ENCODE results near the gene MYL4.

The MYL4 gene

DNA sequence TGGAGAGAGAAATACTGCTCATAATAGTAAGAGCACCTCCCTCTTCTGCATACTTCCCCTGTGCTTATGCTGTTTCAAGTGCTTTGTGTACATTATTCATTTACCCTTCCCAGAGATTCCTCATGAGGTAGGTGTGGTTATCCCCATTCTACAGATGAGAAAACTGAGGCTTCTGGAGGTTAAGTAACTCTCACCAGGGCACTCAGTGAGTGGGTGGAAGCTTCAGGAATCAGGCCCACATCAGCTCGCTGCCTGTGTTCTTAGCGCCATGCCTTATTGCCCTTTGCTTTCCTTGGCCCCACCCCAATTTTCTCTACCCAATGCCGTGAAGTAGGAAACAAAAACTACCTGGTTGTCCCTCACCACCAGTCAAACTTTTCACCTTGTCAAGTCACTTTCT lies 26.4 kb downstream of the MYL4 start:
- no peak for DNase-seq
- no peaks in the 10 kb centered on the region for H3K36me3 ChIP-seq
- no peak overlapping the region for H3K4me3 ChIP-seq (ENCODE audit: low read depth, low read length)
- H3K27me3 ChIP-seq (ENCODE audit: insufficient read depth, low read depth, severe bottlenecking), result no peaks in the 10 kb centered on the region
- no peak overlapping the region for H3K27ac ChIP-seq
- H3K9me3 ChIP-seq (ENCODE audit: severe bottlenecking), result peaks cover 7% of the 10 kb centered on the region
- TF ChIP-seq CTCF (IDR thresholded peaks at IDR 0.05; ENCODE audit: low read depth, low read length), result no peak

DNA sequence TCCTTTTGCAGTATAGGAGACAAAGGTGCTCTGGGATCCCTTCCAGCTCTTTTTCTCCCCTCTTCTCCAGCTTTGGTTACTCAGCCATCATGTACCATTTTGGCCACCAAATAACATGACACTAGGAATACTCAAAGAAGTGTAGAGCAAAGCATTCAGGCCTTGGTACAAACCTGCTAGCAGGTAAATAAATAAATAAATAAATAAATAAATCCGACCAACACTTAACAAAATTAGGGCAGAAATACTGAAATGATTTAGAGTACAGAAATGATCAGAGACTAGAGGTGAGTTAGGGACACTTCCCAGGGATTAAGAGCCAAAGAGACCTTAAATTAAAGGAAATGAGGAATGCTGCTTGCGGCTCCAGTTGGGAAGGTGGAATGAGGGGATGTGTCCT lies 26.8 kb downstream of the MYL4 start:
- Histone ChIP-seq H3K4me3 (ENCODE audit: low read depth, low read length) (no peak overlapping the region), H3K36me3 (no peaks in the 10 kb centered on the region), H3K27me3 (ENCODE audit: insufficient read depth, low read depth, severe bottlenecking) (no peaks in the 10 kb centered on the region), H3K27ac (no peak overlapping the region), H3K9me3 (ENCODE audit: severe bottlenecking) (peaks cover 7% of the 10 kb centered on the region)
- DNase-seq, result no peak
- no peak for TF ChIP-seq CTCF (IDR thresholded peaks at IDR 0.05; ENCODE audit: low read depth, low read length)

- Histone ChIP-seq H3K27me3 (ENCODE audit: insufficient read depth, low read depth, severe bottlenecking) (no peaks in the 10 kb centered on the region), H3K9me3 (ENCODE audit: severe bottlenecking) (peaks cover 7% of the 10 kb centered on the region), H3K4me3 (ENCODE audit: low read depth, low read length) (no peak overlapping the region), H3K27ac (no peak overlapping the region), H3K36me3 (no peaks in the 10 kb centered on the region)
- no peak for DNase-seq
- no peak for TF ChIP-seq CTCF (IDR thresholded peaks at IDR 0.05; ENCODE audit: low read depth, low read length)
Measured at GRCh38 chr17:47237841-47238240, 28.7 kb downstream of the MYL4 start.

DNA sequence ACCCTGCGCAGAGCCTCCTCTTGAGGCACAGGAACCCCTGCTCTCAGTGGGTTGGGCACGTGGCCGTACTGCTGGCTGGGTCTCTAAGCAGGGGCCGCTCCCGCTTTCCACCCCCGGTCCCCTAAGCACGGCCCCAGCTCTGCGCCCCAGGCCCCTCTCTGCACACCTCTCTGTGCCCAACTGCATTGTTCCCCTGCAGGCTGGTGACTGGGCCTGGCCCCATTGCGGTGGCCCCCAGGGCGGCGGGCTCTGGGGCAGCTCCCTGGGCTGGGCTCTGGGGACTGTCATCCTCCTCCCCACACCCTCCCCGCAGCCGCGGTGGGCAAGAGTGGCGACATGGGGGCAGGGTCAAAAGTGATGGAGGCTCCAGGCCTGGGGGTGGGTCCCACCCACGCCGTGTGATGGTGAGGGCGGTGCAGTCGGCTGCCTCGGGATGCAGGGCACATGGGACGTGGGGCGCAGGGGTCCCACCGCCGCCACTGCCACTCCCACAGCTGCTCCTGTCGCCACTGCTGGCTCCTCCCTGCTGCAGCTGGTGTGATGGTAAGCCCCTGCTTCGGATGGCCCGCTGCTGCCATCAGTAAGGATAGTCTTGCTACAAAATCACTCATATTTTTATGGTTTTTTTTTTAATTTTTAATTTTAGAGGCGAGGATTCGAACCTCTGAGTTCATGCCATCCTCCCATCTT lies 29.3 kb downstream of the MYL4 start:
- H3K9me3 ChIP-seq (ENCODE audit: severe bottlenecking), result peaks cover 7% of the 10 kb centered on the region
- H3K4me3 ChIP-seq (ENCODE audit: low read depth, low read length), result no peak overlapping the region
- TF ChIP-seq CTCF (IDR thresholded peaks at IDR 0.05; ENCODE audit: low read depth, low read length), result no peak
- no peaks in the 10 kb centered on the region for H3K36me3 ChIP-seq
- no peak overlapping the region for H3K27ac ChIP-seq
- no peaks in the 10 kb centered on the region for H3K27me3 ChIP-seq (ENCODE audit: insufficient read depth, low read depth, severe bottlenecking)
- DNase-seq, result no peak

- Histone ChIP-seq H3K36me3 (no peaks in the 10 kb centered on the region), H3K27me3 (ENCODE audit: insufficient read depth, low read depth, severe bottlenecking) (no peaks in the 10 kb centered on the region), H3K27ac (no peak overlapping the region), H3K9me3 (ENCODE audit: severe bottlenecking) (peaks cover 7% of the 10 kb centered on the region), H3K4me3 (ENCODE audit: low read depth, low read length) (no peak overlapping the region)
- no peak for TF ChIP-seq CTCF (IDR thresholded peaks at IDR 0.05; ENCODE audit: low read depth, low read length)
- DNase-seq, result no peak
Measured at GRCh38 chr17:47239619-47239966, 30.4 kb downstream of the MYL4 start.

Measured in WERI-Rb-1 (cell line).